WERI-Rb-1 (cell line): ENCODE results near the gene ZNF526.

ENCODE experiments used
- DNase-seq: peaks from one replicate; pipeline ENCODE4 v3.0.0-alpha.2; 2020
- H3K27ac ChIP-seq: fragments of 250-450 bp; sonication (Bioruptor Pico); 2 replicates; pipeline ENCODE4 v1.5.1; 2020; ENCODE audit warnings: mild to moderate bottlenecking, moderate library complexity
- H3K27me3 ChIP-seq: fragments of 250-450 bp; sonication (Bioruptor Pico); 2 replicates; pipeline ENCODE4 v1.5.1; 2021; ENCODE audit warnings: mild to moderate bottlenecking, low read depth, moderate library complexity; ENCODE audit not compliant: insufficient read depth, severe bottlenecking
- H3K36me3 ChIP-seq: fragments of 250-450 bp; sonication (Bioruptor Pico); 2 replicates; pipeline ENCODE4 v1.5.1; 2020; ENCODE audit warnings: mild to moderate bottlenecking, moderate library complexity
- H3K4me3 ChIP-seq: 2 replicates; pipeline ENCODE4 v1.5.1; 2011; ENCODE audit warnings: low read depth, mild to moderate bottlenecking, control low read depth, low read length
- H3K9me3 ChIP-seq: fragments of 250-450 bp; sonication (Bioruptor Pico); 2 replicates; pipeline ENCODE4 v1.5.1; 2021; ENCODE audit warnings: mild to moderate bottlenecking, moderate library complexity; ENCODE audit not compliant: severe bottlenecking
- CTCF ChIP-seq: IDR thresholded peaks from 2 replicates; pipeline ENCODE4 v1.5.1; 2011; ENCODE audit warnings: low read depth, mild to moderate bottlenecking, control low read depth, inconsistent platforms, low read length

The ZNF526 gene

GRCh38 chr19:42233678-42234292 is 13.7 kb downstream of the ZNF526 start:
- H3K4me3 ChIP-seq, result no peak overlapping the region
- peaks cover 81% of the 10 kb centered on the region for H3K36me3 ChIP-seq
- H3K9me3 ChIP-seq, result no peaks in the 10 kb centered on the region
- TF ChIP-seq CTCF, result no peak
- no peak overlapping the region for H3K27ac ChIP-seq
- H3K27me3 ChIP-seq, result no peaks in the 10 kb centered on the region
- DNase-seq, result no peak

- no peak for DNase-seq
- Histone ChIP-seq H3K27me3 (no peaks in the 10 kb centered on the region), H3K36me3 (peaks cover 81% of the 10 kb centered on the region), H3K9me3 (no peaks in the 10 kb centered on the region), H3K4me3 (no peak overlapping the region), H3K27ac (no peak overlapping the region)
- TF ChIP-seq CTCF, result no peak
These were observed 14.3 kb downstream of the ZNF526 start for GRCh38 chr19:42234364-42234763.

GRCh38 chr19:42235181-42235580 is 15.1 kb downstream of the ZNF526 start:
- DNase-seq, result no peak
- peaks cover 87% of the 10 kb centered on the region for H3K36me3 ChIP-seq
- no peak overlapping the region for H3K27ac ChIP-seq
- no peak for TF ChIP-seq CTCF
- no peaks in the 10 kb centered on the region for H3K9me3 ChIP-seq
- H3K27me3 ChIP-seq, result no peaks in the 10 kb centered on the region
- no peak overlapping the region for H3K4me3 ChIP-seq

- no peak overlapping the region for H3K4me3 ChIP-seq
- TF ChIP-seq CTCF, result no peak
- H3K9me3 ChIP-seq, result no peaks in the 10 kb centered on the region
- no peak overlapping the region for H3K27ac ChIP-seq
- no peak for DNase-seq
- H3K27me3 ChIP-seq, result no peaks in the 10 kb centered on the region
- H3K36me3 ChIP-seq, result peaks cover 54% of the 10 kb centered on the region
These were observed 19.6 kb downstream of the ZNF526 start for GRCh38 chr19:42239544-42240220.

GRCh38 chr19:42241279-42241678 is 21.2 kb downstream of the ZNF526 start:
- Histone ChIP-seq H3K9me3 (no peaks in the 10 kb centered on the region), H3K36me3 (peaks cover 38% of the 10 kb centered on the region), H3K4me3 (peak overlapping the region; percentile 91), H3K27me3 (no peaks in the 10 kb centered on the region), H3K27ac (no peak overlapping the region)
- DNase-seq, result no peak
- TF ChIP-seq CTCF, result no peak
